NB4 (cell line): ENCODE results near the gene RACGAP1.
"Not testable (repeated sequence)": the region's sequence is repeated elsewhere in the genome, so short reads cannot be mapped to it uniquely, and the experiment has no call there.

Experiments used
- DNase-seq: peaks from one replicate; pipeline ENCODE4 v3.0.0; 2010; ENCODE audit warnings: low read depth
- H3K4me3 ChIP-seq: one replicate; pipeline ENCODE4 v1.5.1; 2011; ENCODE audit warnings: mild to moderate bottlenecking, low read depth, low read length, moderate library complexity
- CTCF ChIP-seq: IDR thresholded peaks from one replicate; pipeline ENCODE4 v1.5.1; 2012; ENCODE audit warnings: low read depth, low read length
- MAX ChIP-seq: IDR thresholded peaks from 2 replicates; pipeline ENCODE4 v1.6.1; 2011; ENCODE audit warnings: low read depth, low read length
- MYC ChIP-seq: IDR thresholded peaks from 2 replicates; pipeline ENCODE4 v1.6.1; 2011; ENCODE audit warnings: low read depth, low read length
- POLR2A ChIP-seq: IDR thresholded peaks from 2 replicates; pipeline ENCODE4 v1.6.1; 2011; ENCODE audit warnings: mild to moderate bottlenecking; ENCODE audit not compliant: insufficient read length; ENCODE audit errors: extremely low read depth

Gene RACGAP1

GRCh38 chr12:50003595-50003994 is 21.7 kb downstream of the RACGAP1 start:
- TF ChIP-seq MAX, result no peak
- no peak for TF ChIP-seq CTCF
- no peak for TF ChIP-seq POLR2A
- no peak for TF ChIP-seq MYC
- DNase-seq, result no peak
- no peak overlapping the region for H3K4me3 ChIP-seq

GRCh38 chr12:49998453-49998852 is 26.8 kb downstream of the RACGAP1 start:
- TF ChIP-seq CTCF (no peak), MYC (no peak), MAX (no peak)
- DNase-seq, result no peak
- no peak overlapping the region for H3K4me3 ChIP-seq

- no peak for TF ChIP-seq CTCF
- TF ChIP-seq POLR2A, result no peak
- TF ChIP-seq MYC, result no peak
- no peak for TF ChIP-seq MAX
- peak; percentile 55 for DNase-seq
- H3K4me3 ChIP-seq, result no peak overlapping the region
These were observed 35.0 kb downstream of the RACGAP1 start for GRCh38 chr12:49990273-49990672.

- not testable (repeated sequence) for H3K4me3 ChIP-seq, DNase-seq
These were observed 35.9 kb downstream of the RACGAP1 start for GRCh38 chr12:49989400-49989799.

GRCh38 chr12:49987625-49988303 is 37.5 kb downstream of the RACGAP1 start:
- no peak for TF ChIP-seq POLR2A
- TF ChIP-seq CTCF, result no peak
- no peak for TF ChIP-seq MYC
- no peak for TF ChIP-seq MAX
- DNase-seq, result peak; percentile 80
- no peak overlapping the region for H3K4me3 ChIP-seq

GRCh38 chr12:49986476-49986875 is 38.8 kb downstream of the RACGAP1 start:
- DNase-seq, H3K4me3 ChIP-seq: not testable (repeated sequence)

- no peak for TF ChIP-seq MYC
- TF ChIP-seq CTCF, result no peak
- TF ChIP-seq POLR2A, result no peak
- no peak for TF ChIP-seq MAX
- H3K4me3 ChIP-seq, result no peak overlapping the region
- no peak for DNase-seq
These were observed 39.3 kb downstream of the RACGAP1 start for GRCh38 chr12:49985981-49986380.
